GM12878 (cell line): ENCODE measurements around the gene SPATA32. TPM values are rescaled to one million over a fixed set of nuclear protein-coding genes. Genes with fewer than 3 reads are reported as not detected.
A peak's percentile ranks its signal among the peaks of the same experiment; 100 is the strongest.

ENCODE experiments used
- ASH2L ChIP-seq: fragments of 300-600, 200-600 bp; sonication (generic); IDR thresholded peaks from 2 replicates; pipeline ENCODE4 v1.6.1; 2017; ENCODE audit warnings: low read depth, mild to moderate bottlenecking, borderline replicate concordance
- ATF3 ChIP-seq: IDR thresholded peaks from 2 replicates; pipeline ENCODE4 v1.6.1; 2011; ENCODE audit warnings: low read depth, mild to moderate bottlenecking, low read length, moderate library complexity, borderline replicate concordance; ENCODE audit errors: extremely low read depth
- ATF7 ChIP-seq: fragments of 450-650 bp; IDR thresholded peaks from 2 replicates; pipeline ENCODE4 v1.6.1; 2016; ENCODE audit warnings: low read depth, mild to moderate bottlenecking
- BRCA1 ChIP-seq: IDR thresholded peaks from 2 replicates; pipeline ENCODE4 v1.6.1; 2011; ENCODE audit warnings: low read depth, low read length, improper control_type of control experiment
- CEBPB ChIP-seq, 2 experiments: fragments of 150-350 bp in 1 of 2; IDR thresholded peaks; 2 replicates each; pipeline ENCODE4 v1.6.1; 2012 to 2014; ENCODE audit warnings: low read depth in 2 of 2, low read length in 2 of 2, borderline replicate concordance in 1 of 2, inconsistent platforms in 1 of 2
- EGR1 ChIP-seq, 2 experiments: IDR thresholded peaks; 1 replicate in 1 of 2; 2 replicates in 1 of 2; pipeline ENCODE4 v1.6.1; 2011 to 2012; ENCODE audit warnings: low read depth in 2 of 2, low read length in 2 of 2, borderline replicate concordance in 1 of 2, mild to moderate bottlenecking in 1 of 2, moderate library complexity in 1 of 2
- HDAC6 ChIP-seq: fragments of 200-600 bp; sonication (generic); IDR thresholded peaks from one replicate; pipeline ENCODE4 v1.8.0; 2017; ENCODE audit warnings: antibody characterized with exemption; ENCODE audit not compliant: unreplicated experiment
- HDGF ChIP-seq: fragments of 450-650 bp; IDR thresholded peaks from 2 replicates; pipeline ENCODE4 v1.6.1; 2016; ENCODE audit warnings: antibody characterized with exemption
- IKZF1 ChIP-seq: fragments of 450-650 bp; conservative IDR thresholded peaks from 2 replicates; pipeline ENCODE4 v1.6.1; 2017; ENCODE audit warnings: antibody characterized with exemption, mild to moderate bottlenecking
- JUNB ChIP-seq: IDR thresholded peaks from 2 replicates; pipeline ENCODE4 v1.6.1; 2016; ENCODE audit warnings: antibody characterized with exemption, mild to moderate bottlenecking
- KDM1A ChIP-seq: fragments of 200-600 bp; sonication (generic); IDR thresholded peaks from 2 replicates; pipeline ENCODE4 v1.6.1; 2016; ENCODE audit warnings: borderline replicate concordance
- PKNOX1 ChIP-seq: fragments of 450-650 bp; IDR thresholded peaks from 2 replicates; pipeline ENCODE4 v1.6.1; 2016; ENCODE audit warnings: mild to moderate bottlenecking
- POLR2A ChIP-seq: IDR thresholded peaks from 2 replicates; pipeline ENCODE4 v1.6.1; 2011; ENCODE audit warnings: low read depth, mild to moderate bottlenecking, low read length
- POU2F2 ChIP-seq: IDR thresholded peaks from 3 replicates; pipeline ENCODE4 v1.6.1; 2011; ENCODE audit warnings: low read depth, mild to moderate bottlenecking, low read length, borderline replicate concordance
- SUPT20H ChIP-seq: IDR thresholded peaks from 2 replicates; pipeline ENCODE4 v1.6.1; 2011; ENCODE audit warnings: low read depth, mild to moderate bottlenecking, low read length, moderate library complexity, borderline replicate concordance; ENCODE audit not compliant: control insufficient read depth
- TBL1XR1 ChIP-seq: IDR thresholded peaks from 2 replicates; pipeline ENCODE4 v1.6.1; 2012; ENCODE audit warnings: low read depth, low read length, improper control_type of control experiment
- TCF3 ChIP-seq: IDR thresholded peaks from 2 replicates; pipeline ENCODE4 v1.6.1; 2012; ENCODE audit warnings: low read depth, mild to moderate bottlenecking, low read length, borderline replicate concordance; ENCODE audit not compliant: insufficient read depth
- USF1 ChIP-seq: IDR thresholded peaks from 2 replicates; pipeline ENCODE4 v1.6.1; 2011; ENCODE audit warnings: borderline replicate concordance, low read depth, mild to moderate bottlenecking, moderate library complexity, mixed read lengths, low read length; ENCODE audit not compliant: insufficient read depth; ENCODE audit errors: extremely low read length
- USF2 ChIP-seq: IDR thresholded peaks from 2 replicates; pipeline ENCODE4 v1.6.1; 2011; ENCODE audit warnings: low read depth, low read length, improper control_type of control experiment, borderline replicate concordance
- ZBED1 ChIP-seq: IDR thresholded peaks from 2 replicates; pipeline ENCODE4 v1.6.1; 2016; ENCODE audit warnings: borderline replicate concordance
- ZBTB40 ChIP-seq: fragments of 450-650 bp; IDR thresholded peaks from 2 replicates; pipeline ENCODE4 v1.6.1; 2016; ENCODE audit warnings: mild to moderate bottlenecking, moderate library complexity, borderline replicate concordance
- ZNF384 ChIP-seq: IDR thresholded peaks from 2 replicates; pipeline ENCODE4 v1.6.1; 2012; ENCODE audit warnings: low read depth, mild to moderate bottlenecking, low read length, improper control_type of control experiment, borderline replicate concordance
- polyA plus RNA-seq, 11 experiments: library from polyadenylated mRNA; depleted of rRNA in 4 of 11; unstranded in 6 of 11; stranded (reverse) in 5 of 11; fragments of >200 nt; fragmentation: Nextera tagmentation in 4 of 11; fragmentation: Illumina TruSeq in 1 of 11; extraction: Ambion mirVana in 4 of 11; extraction: Trizol in 1 of 11; gene quantifications; 1 replicate in 1 of 11; 2 replicates in 10 of 11; pipeline versions ENCODE4 v1.2.1 to v1.2.3, GENCODE V29; 2011 to 2016; ENCODE audit warnings: inconsistent platforms in 2 of 11, missing spikeins in 2 of 11, low read depth in 1 of 11
- total RNA-seq, 4 experiments: library from RNA; depleted of rRNA in 3 of 4; stranded (reverse); fragments of >200 nt in 3 of 4; fragmentation: Illumina TruSeq in 1 of 4; extraction: Trizol in 1 of 4; gene quantifications; 2 replicates each; pipeline versions ENCODE4 v1.2.1 to v1.2.3, GENCODE V29; 2013 to 2021

Gene SPATA32
- total and polyA plus RNA-seq, 10 of the 15 experiments (the other 5 are each of a cell fraction or from before 2014, with no cell fraction given) = 0.03 to 0.35 (median 0.11) TPM; not detected in 3

GRCh38 chr17:45225964-45226530 lies 35.8 kb downstream of the SPATA32 start (continued):
- peak; percentile 63; the same call in 1 of the 2 replicates for TF ChIP-seq ZBTB40
- TF ChIP-seq POLR2A = peak; percentile 95
- peak; percentile 92; the same call in 2 of the 3 replicates for TF ChIP-seq POU2F2
- peak; percentile 92 for TF ChIP-seq HDGF
- no peak for TF ChIP-seq USF2
- no peak for TF ChIP-seq CEBPB (IDR thresholded peaks at IDR 0.05; ENCODE audit: borderline replicate concordance in 1 of 2, low read depth in 2 of 2, low read length in 2 of 2)
- no peak for TF ChIP-seq KDM1A
- TF ChIP-seq BRCA1 = no peak
- TF ChIP-seq ASH2L = 0 out of 2 replicates have a peak, but pooled peaks have one; percentile 53
- no peak for TF ChIP-seq JUNB
- TF ChIP-seq ZNF384 = no peak
- no peak for TF ChIP-seq HDAC6
- no peak for TF ChIP-seq ATF3
- no peak for TF ChIP-seq SUPT20H
- peak; percentile 96 for TF ChIP-seq IKZF1
- TF ChIP-seq ZBED1 = peak; percentile 88; the same call in 1 of the 2 replicates
- peak in 1 of 2 experiments; percentile 74; a peak in 2 of 3 replicates for TF ChIP-seq EGR1 (IDR thresholded peaks at IDR 0.05; ENCODE audit: borderline replicate concordance in 1 of 2, low read depth in 2 of 2, low read length in 2 of 2)
- peak; percentile 11 for TF ChIP-seq USF1
- TF ChIP-seq ATF7 = peak; percentile 83
- peak; percentile 86 for TF ChIP-seq TCF3
- TF ChIP-seq PKNOX1 = 0 out of 2 replicates have a peak, but pooled peaks have one; percentile 6
- peak; percentile 95 for TF ChIP-seq TBL1XR1
